ENCODE data around the gene PRTN3.

The PRTN3 gene

GRCh38 chr19:804419-805165, 36.2 kb upstream of the PRTN3 start:
- H3K27me3 ChIP-seq (ENCODE audit: insufficient read depth, insufficient read length), result no peaks in the 10 kb centered on the region
- peaks cover 46% of the 10 kb centered on the region for H3K4me1 ChIP-seq (ENCODE audit: insufficient read depth, insufficient read length)
- DNase-seq (ENCODE audit: low read depth, low spot score), result no peak
- H3K4me3 ChIP-seq (ENCODE audit: insufficient read length, low read depth), result no peak overlapping the region
- peaks cover 99% of the 10 kb centered on the region for H3K36me3 ChIP-seq (ENCODE audit: insufficient read depth, insufficient read length, low read length)
- peak overlapping the region; percentile 21 for H3K9ac ChIP-seq (ENCODE audit: insufficient read length, low read depth)
- no peak for TF ChIP-seq ZNF274 (IDR thresholded peaks at IDR 0.05; ENCODE audit: low read depth, low read length)
- TF ChIP-seq YY1 (IDR thresholded peaks at IDR 0.05; ENCODE audit: insufficient read depth, insufficient read length), result no peak
- no peak for TF ChIP-seq SUZ12 (IDR thresholded peaks at IDR 0.05; ENCODE audit: extremely low read depth, insufficient read depth, insufficient read length)
- H3K9me3 ChIP-seq (ENCODE audit: insufficient read depth, low read length), result no peaks in the 10 kb centered on the region

DNA sequence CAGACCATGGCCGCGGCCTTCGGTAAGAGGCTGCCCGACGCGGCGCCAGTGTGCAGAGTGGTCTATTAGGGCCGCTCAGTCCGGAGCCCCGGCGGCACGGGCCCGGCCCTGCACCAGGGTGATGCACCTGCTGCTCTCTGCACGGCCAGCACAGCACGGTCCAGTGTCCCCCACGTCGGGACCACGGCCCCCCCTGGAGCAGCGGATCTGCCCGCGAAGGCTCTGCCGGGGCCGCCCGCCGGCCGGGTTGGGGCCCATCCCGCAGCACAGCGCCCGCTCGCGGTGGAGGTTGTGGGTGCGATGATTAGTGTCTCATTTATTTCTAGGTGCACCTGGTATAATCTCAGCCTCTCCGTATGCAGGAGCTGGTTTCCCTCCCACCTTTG, 35.6 kb upstream of the PRTN3 start:
- DNase-seq (ENCODE audit: low read depth, low spot score), result no peak
- Histone ChIP-seq H3K4me3 (ENCODE audit: insufficient read length, low read depth) (no peak overlapping the region), H3K27me3 (ENCODE audit: insufficient read depth, insufficient read length) (no peaks in the 10 kb centered on the region), H3K4me1 (ENCODE audit: insufficient read depth, insufficient read length) (peaks cover 46% of the 10 kb centered on the region), H3K9me3 (ENCODE audit: insufficient read depth, low read length) (no peaks in the 10 kb centered on the region), H3K36me3 (ENCODE audit: insufficient read depth, insufficient read length, low read length) (peaks cover 99% of the 10 kb centered on the region), H3K9ac (ENCODE audit: insufficient read length, low read depth) (peak overlapping the region; percentile 21)
- no peak for TF ChIP-seq ZNF274 (IDR thresholded peaks at IDR 0.05; ENCODE audit: low read depth, low read length)
- no peak for TF ChIP-seq YY1 (IDR thresholded peaks at IDR 0.05; ENCODE audit: insufficient read depth, insufficient read length)
- no peak for TF ChIP-seq SUZ12 (IDR thresholded peaks at IDR 0.05; ENCODE audit: extremely low read depth, insufficient read depth, insufficient read length)

DNA sequence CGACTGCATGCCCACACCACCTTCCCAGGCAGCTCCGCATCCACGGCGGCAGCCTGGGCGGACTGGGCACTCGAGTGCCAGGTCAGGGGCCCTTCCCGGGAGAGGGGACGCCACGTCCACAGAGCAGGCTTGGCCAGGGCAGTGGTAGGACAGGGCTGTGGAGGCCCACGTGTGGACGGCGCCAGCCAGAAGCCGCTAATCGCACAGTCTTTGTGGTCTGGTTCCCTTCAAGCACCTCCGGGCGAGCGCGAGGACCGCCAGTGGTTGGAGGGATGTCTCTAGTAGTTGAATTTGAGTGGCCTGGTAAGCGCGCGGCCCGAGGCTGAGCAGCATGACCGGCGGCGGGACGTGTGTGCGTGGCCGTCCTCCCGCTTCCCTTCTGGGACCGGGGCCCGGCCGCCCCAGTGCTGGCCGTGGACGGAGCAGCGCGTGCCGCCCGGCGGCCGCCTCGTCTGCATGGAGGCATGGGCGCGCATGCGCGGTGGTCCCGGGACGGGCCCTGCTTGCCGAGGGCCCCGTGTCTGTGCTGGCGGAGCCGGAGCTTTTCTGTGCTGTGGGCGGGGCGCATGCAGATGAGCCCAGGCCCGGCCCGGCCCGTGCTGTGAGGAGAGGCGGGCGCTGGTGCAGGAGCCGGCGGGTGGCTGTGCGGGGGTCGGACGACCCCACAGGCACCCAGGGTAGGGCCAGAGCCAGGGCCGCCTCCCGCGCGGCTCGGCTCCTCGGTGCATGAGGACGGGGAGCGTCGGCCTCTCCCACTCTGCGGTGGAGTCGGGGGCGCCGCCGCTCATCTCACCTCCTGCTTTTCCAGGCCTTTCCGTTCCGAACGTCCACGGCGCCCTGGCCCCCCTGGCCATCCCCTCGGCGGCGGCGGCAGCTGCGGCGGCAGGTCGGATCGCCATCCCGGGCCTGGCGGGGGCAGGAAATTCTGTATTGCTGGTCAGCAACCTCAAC, 34.9 kb upstream of the PRTN3 start:
- no peak for DNase-seq (ENCODE audit: low read depth, low spot score)
- Histone ChIP-seq H3K4me3 (ENCODE audit: insufficient read length, low read depth) (no peak overlapping the region), H3K9me3 (ENCODE audit: insufficient read depth, low read length) (no peaks in the 10 kb centered on the region), H3K36me3 (ENCODE audit: insufficient read depth, insufficient read length, low read length) (peaks cover 99% of the 10 kb centered on the region), H3K9ac (ENCODE audit: insufficient read length, low read depth) (peak overlapping the region; percentile 32), H3K27me3 (ENCODE audit: insufficient read depth, insufficient read length) (no peaks in the 10 kb centered on the region), H3K4me1 (ENCODE audit: insufficient read depth, insufficient read length) (peaks cover 44% of the 10 kb centered on the region)
- no peak for TF ChIP-seq SUZ12 (IDR thresholded peaks at IDR 0.05; ENCODE audit: extremely low read depth, insufficient read depth, insufficient read length)
- TF ChIP-seq YY1 (IDR thresholded peaks at IDR 0.05; ENCODE audit: insufficient read depth, insufficient read length), result no peak
- no peak for TF ChIP-seq ZNF274 (IDR thresholded peaks at IDR 0.05; ENCODE audit: low read depth, low read length)

GRCh38 chr19:806815-807421, 33.9 kb upstream of the PRTN3 start:
- TF ChIP-seq ZNF274 (IDR thresholded peaks at IDR 0.05; ENCODE audit: low read depth, low read length) (no peak), YY1 (IDR thresholded peaks at IDR 0.05; ENCODE audit: insufficient read depth, insufficient read length) (no peak), SUZ12 (IDR thresholded peaks at IDR 0.05; ENCODE audit: extremely low read depth, insufficient read depth, insufficient read length) (no peak)
- Histone ChIP-seq H3K4me3 (ENCODE audit: insufficient read length, low read depth) (no peak overlapping the region), H3K4me1 (ENCODE audit: insufficient read depth, insufficient read length) (peaks cover 34% of the 10 kb centered on the region), H3K27me3 (ENCODE audit: insufficient read depth, insufficient read length) (no peaks in the 10 kb centered on the region), H3K36me3 (ENCODE audit: insufficient read depth, insufficient read length, low read length) (peaks cover 99% of the 10 kb centered on the region), H3K9me3 (ENCODE audit: insufficient read depth, low read length) (no peaks in the 10 kb centered on the region), H3K9ac (ENCODE audit: insufficient read length, low read depth) (peak overlapping the region; percentile 32)
- no peak for DNase-seq (ENCODE audit: low read depth, low spot score)

DNA sequence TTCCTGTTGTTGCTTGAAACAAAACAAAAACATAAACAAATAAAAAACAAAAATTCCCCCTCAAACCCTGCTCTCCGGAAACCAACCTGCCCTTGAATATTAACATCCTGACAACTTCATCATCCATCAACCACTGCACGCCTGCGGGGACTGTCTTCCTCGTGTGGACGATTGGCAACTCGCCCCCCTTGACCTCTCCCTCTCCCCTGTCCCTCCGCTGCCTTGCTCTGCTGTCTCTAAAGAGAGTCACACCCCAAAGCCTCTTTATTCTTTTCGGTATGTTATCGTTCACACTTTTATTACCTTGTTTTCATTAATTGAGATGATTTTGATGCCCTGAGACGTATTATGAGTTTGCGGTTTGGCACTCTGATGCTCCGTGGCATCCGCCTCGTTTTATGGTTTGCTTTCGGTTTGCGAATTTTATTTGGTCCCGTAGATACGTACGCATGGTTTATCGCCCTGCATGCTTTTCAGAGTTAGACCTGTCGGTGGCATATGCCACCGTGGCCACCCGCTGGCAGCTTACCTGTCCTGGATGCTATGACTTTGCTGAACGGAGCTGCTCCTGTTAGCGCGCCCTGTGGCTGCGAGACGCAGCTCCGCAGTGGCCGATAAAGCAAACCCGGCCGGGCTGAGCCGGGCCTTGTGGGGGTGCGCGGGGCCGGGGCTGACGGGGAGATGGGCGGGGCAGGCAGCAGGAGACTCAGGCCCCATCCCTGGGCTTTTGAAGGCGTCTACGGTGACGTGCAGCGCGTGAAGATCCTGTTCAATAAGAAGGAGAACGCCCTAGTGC, 33.0 kb upstream of the PRTN3 start:
- peaks cover 98% of the 10 kb centered on the region for H3K36me3 ChIP-seq (ENCODE audit: insufficient read depth, insufficient read length, low read length)
- no peak for TF ChIP-seq ZNF274 (IDR thresholded peaks at IDR 0.05; ENCODE audit: low read depth, low read length)
- TF ChIP-seq YY1 (IDR thresholded peaks at IDR 0.05; ENCODE audit: insufficient read depth, insufficient read length), result no peak
- no peak for TF ChIP-seq SUZ12 (IDR thresholded peaks at IDR 0.05; ENCODE audit: extremely low read depth, insufficient read depth, insufficient read length)

GRCh38 chr19:808423-808775, 32.4 kb upstream of the PRTN3 start:
- Histone ChIP-seq H3K27me3 (ENCODE audit: insufficient read depth, insufficient read length) (no peaks in the 10 kb centered on the region), H3K9me3 (ENCODE audit: insufficient read depth, low read length) (no peaks in the 10 kb centered on the region), H3K36me3 (ENCODE audit: insufficient read depth, insufficient read length, low read length) (peaks cover 98% of the 10 kb centered on the region), H3K4me1 (ENCODE audit: insufficient read depth, insufficient read length) (peaks cover 20% of the 10 kb centered on the region), H3K9ac (ENCODE audit: insufficient read length, low read depth) (no peak overlapping the region), H3K4me3 (ENCODE audit: insufficient read length, low read depth) (no peak overlapping the region)
- no peak for DNase-seq (ENCODE audit: low read depth, low spot score)
- TF ChIP-seq ZNF274 (IDR thresholded peaks at IDR 0.05; ENCODE audit: low read depth, low read length) (no peak), SUZ12 (IDR thresholded peaks at IDR 0.05; ENCODE audit: extremely low read depth, insufficient read depth, insufficient read length) (no peak), YY1 (IDR thresholded peaks at IDR 0.05; ENCODE audit: insufficient read depth, insufficient read length) (no peak)

More for the DNA sequence above, 33.0 kb upstream of the PRTN3 start:
- no peak overlapping the region for H3K4me3 ChIP-seq (ENCODE audit: insufficient read length, low read depth)
- H3K9me3 ChIP-seq (ENCODE audit: insufficient read depth, low read length), result no peaks in the 10 kb centered on the region
- H3K27me3 ChIP-seq (ENCODE audit: insufficient read depth, insufficient read length), result no peaks in the 10 kb centered on the region
- no peak overlapping the region for H3K9ac ChIP-seq (ENCODE audit: insufficient read length, low read depth)
- H3K4me1 ChIP-seq (ENCODE audit: insufficient read depth, insufficient read length), result peaks cover 25% of the 10 kb centered on the region
- no peak for DNase-seq (ENCODE audit: low read depth, low spot score)
